Measurements from ENCODE around the gene KCNT1.

DNA sequence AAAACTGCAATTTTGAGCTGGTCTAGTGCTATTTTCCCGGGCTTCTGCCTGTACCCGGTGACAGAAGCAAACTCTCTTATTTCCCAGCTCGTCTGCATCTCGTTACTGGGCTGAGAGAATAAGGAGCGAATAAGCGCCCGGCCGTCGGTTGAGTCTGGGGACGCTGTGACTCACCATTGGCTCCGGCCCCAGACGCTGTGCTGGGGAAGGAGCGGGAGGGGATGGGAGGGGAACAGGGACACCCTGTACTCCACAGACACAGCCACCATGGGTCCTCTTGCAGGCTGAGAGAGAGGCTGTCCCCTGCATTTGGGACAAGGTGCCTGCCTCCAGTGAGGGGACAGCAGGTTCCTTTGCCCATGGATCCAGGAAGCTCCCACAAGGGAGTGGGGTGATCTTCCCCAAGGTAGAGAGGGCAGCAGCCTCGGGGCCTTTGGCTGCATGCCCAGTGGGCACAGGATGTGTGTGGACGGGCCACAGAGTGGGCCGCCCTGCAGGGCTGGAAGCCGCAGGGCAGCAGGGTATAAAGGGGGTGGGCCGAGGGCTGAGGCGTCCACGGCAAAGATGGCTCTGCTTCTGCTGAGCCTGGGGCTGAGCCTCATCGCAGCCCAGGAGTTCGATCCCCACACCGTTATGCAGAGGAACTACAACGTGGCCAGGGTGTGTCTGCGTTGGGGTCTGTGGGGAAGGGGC, 39.1 kb upstream of the KCNT1 start, which contains the start of gene LCN9:
- TF ChIP-seq, protein P1, sequence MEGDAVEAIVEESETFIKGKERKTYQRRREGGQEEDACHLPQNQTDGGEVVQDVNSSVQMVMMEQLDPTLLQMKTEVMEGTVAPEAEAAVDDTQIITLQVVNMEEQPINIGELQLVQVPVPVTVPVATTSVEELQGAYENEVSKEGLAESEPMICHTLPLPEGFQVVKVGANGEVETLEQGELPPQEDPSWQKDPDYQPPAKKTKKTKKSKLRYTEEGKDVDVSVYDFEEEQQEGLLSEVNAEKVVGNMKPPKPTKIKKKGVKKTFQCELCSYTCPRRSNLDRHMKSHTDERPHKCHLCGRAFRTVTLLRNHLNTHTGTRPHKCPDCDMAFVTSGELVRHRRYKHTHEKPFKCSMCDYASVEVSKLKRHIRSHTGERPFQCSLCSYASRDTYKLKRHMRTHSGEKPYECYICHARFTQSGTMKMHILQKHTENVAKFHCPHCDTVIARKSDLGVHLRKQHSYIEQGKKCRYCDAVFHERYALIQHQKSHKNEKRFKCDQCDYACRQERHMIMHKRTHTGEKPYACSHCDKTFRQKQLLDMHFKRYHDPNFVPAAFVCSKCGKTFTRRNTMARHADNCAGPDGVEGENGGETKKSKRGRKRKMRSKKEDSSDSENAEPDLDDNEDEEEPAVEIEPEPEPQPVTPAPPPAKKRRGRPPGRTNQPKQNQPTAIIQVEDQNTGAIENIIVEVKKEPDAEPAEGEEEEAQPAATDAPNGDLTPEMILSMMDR (conservative IDR thresholded peaks at IDR 0.05; ENCODE audit: low read depth, low read length): no peak
- TF ChIP-seq EZH2 (IDR thresholded peaks at IDR 0.05; ENCODE audit: borderline replicate concordance, low read depth, low read length, poor library complexity, severe bottlenecking): no peak
